Lower lobe of right lung (tissue), 2 donors: Measurements from ENCODE around the gene MAP3K5. TPM values are rescaled to one million over a fixed set of nuclear protein-coding genes. Genes with fewer than 3 reads are reported as not detected.

ENCODE experiments used
- ATAC-seq, 2 donors: fragments of 200-7000 bp; cut with Tn5 transposase; one replicate each; pipeline ENCODE4 v1.9.1; 2020 to 2022; ENCODE audit warnings: mild to moderate bottlenecking in 2 of 2, moderate library complexity in 2 of 2
- DNase-seq: peaks from one replicate; pipeline ENCODE4 v3.0.0-alpha.2; 2020
- H3K27ac ChIP-seq: fragments of 200-600 bp; one replicate; pipeline ENCODE4 v1.8.0; 2022
- H3K27me3 ChIP-seq: fragments of 200-600 bp; one replicate; pipeline ENCODE4 v1.8.0; 2022; ENCODE audit warnings: low read depth
- H3K36me3 ChIP-seq: fragments of 200-600 bp; one replicate; pipeline ENCODE4 v1.8.0; 2022; ENCODE audit warnings: mild to moderate bottlenecking
- H3K4me1 ChIP-seq: fragments of 200-600 bp; one replicate; pipeline ENCODE4 v1.8.0; 2022
- H3K4me3 ChIP-seq: fragments of 200-600 bp; one replicate; pipeline ENCODE4 v1.8.0; 2022; ENCODE audit warnings: mild to moderate bottlenecking
- H3K9me3 ChIP-seq: fragments of 200-600 bp; one replicate; pipeline ENCODE4 v1.8.0; 2022
- CTCF ChIP-seq: fragments of 200-600 bp; IDR thresholded peaks from one replicate; pipeline ENCODE4 v1.8.0; 2022; ENCODE audit warnings: antibody characterized with exemption, mild to moderate bottlenecking
- intact Hi-C: fragments of 100-400 bp; cut with DNase I; formaldehyde crosslinking; loops from one replicate; pipeline ENCODE4 v1.11.0; 2022
- total RNA-seq: library from RNA; stranded (reverse); fragmentation: NEBNext Ultra II Directional; extraction: Animal tissue kit (Norgen Biotek cat#: 25700); gene quantifications from one replicate; pipeline ENCODE4 v1.2.1, GENCODE V29; 2021
- donor health status: DM: no; HTN: yes; CAD: no; lungs with severe emphysema.

MAP3K5 gene
- total RNA-seq, 1 donor from 2014 or later: 32.0 TPM

- Histone ChIP-seq H3K9me3 (no peaks in the 10 kb centered on the region), H3K27ac (no peak overlapping the region), H3K4me3 (no peak overlapping the region), H3K4me1 (no peaks in the 10 kb centered on the region), H3K36me3 (no peaks in the 10 kb centered on the region), H3K27me3 (no peaks in the 10 kb centered on the region)
- no peak for TF ChIP-seq CTCF
- ATAC-seq (no peak), DNase-seq (no peak)
- intact Hi-C loops: no loop called here
These were observed 19.9 kb upstream of the MAP3K5 start for GRCh38 chr6:136812174-136812573.

- DNase-seq: no peak
- no peak for ATAC-seq
- H3K27me3 ChIP-seq: no peaks in the 10 kb centered on the region
- H3K4me1 ChIP-seq: no peaks in the 10 kb centered on the region
- no peak overlapping the region for H3K4me3 ChIP-seq
- no peaks in the 10 kb centered on the region for H3K36me3 ChIP-seq
- no peaks in the 10 kb centered on the region for H3K9me3 ChIP-seq
- no peak for TF ChIP-seq CTCF
- no peak overlapping the region for H3K27ac ChIP-seq
- intact Hi-C loops: no loop called here
These were observed 19.0 kb upstream of the MAP3K5 start for GRCh38 chr6:136811272-136811671.

DNA sequence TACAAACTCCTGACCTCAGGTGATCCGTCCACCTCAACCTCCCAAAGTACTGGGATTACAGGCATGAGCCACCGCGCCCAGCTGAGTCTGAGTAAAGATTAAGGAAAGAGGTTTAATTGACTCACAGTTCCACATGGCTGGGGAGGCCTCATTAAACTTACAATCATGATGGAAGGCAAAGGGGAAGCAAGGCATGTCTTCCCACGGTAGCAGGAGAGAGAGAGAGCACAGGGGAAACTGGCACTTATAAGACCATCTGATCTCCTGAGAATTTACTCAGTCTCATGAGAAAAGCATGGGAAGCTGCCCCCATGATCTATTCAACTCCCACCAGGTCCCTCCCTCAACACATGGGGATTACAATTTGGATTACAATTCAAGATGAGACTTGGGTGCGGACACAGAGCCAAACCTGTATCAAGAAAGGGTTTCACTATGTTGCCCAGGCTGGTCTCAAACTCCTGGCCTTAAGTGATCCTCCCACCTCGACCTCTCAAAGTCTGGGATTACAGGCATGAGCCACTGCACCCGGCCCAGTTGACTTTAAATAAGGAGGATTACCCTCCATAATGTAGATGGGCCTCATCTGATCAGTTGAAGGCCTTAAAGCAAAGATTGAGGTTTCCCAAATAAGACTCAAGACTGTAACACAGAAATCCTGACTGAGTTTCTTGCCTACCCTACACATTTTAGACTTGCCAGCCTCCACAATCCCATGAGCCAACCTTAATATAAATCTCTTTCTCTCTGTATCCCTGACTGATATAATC lies 17.0 kb upstream of the MAP3K5 start:
- H3K4me3 ChIP-seq: no peak overlapping the region
- TF ChIP-seq CTCF: no peak
- H3K9me3 ChIP-seq: no peaks in the 10 kb centered on the region
- H3K27ac ChIP-seq: no peak overlapping the region
- DNase-seq (no peak), ATAC-seq (no peak)
- no peaks in the 10 kb centered on the region for H3K27me3 ChIP-seq
- no peaks in the 10 kb centered on the region for H3K4me1 ChIP-seq
- H3K36me3 ChIP-seq: no peaks in the 10 kb centered on the region
- intact Hi-C loops: no loop called here

DNA sequence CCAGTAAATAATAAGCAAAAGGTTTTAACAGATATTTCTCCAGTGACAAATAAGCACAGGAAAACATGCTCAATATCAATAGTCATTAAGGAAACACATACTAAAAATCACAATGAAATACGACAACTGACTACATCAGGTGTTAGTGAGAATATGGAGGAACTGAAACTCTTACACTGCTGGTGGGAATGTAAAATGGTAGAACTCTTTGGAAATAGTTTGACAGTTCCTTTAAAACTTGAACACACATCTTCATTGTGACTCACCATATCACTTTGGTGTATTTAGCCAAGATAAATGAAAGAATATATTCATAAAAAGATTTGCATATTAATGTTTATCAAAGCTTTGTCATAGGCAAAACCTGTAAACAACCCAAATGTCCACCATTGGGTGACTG lies 11.3 kb upstream of the MAP3K5 start:
- TF ChIP-seq CTCF: no peak
- intact Hi-C loops: no loop called here
- Histone ChIP-seq H3K4me3 (no peak overlapping the region), H3K9me3 (no peaks in the 10 kb centered on the region), H3K27ac (no peak overlapping the region), H3K27me3 (no peaks in the 10 kb centered on the region), H3K36me3 (no peaks in the 10 kb centered on the region), H3K4me1 (no peaks in the 10 kb centered on the region)
- DNase-seq (no peak), ATAC-seq (no peak)

DNA sequence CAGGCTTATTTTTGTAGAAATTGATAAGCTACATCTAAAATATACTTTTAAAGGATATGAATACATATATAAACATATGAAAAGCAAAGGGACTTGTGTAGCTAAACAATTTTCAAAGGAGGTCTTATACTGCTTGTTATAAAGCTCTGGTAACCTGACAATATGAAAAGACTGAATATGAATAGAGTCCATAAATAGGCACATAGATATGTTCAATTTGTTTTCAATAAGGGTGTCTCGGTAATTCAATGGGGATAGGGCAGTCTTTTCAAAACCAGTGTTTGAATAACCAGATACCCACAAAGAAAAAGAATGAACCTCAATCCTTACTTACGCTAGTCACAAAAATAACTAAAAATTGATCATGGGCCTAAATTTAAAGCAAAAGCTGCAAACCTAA lies 9.3 kb upstream of the MAP3K5 start:
- H3K4me3 ChIP-seq: no peak overlapping the region
- intact Hi-C loops: no loop called here
- ATAC-seq (no peak), DNase-seq (no peak)
- H3K4me1 ChIP-seq: no peaks in the 10 kb centered on the region
- no peaks in the 10 kb centered on the region for H3K27me3 ChIP-seq
- TF ChIP-seq CTCF: no peak
- H3K9me3 ChIP-seq: no peaks in the 10 kb centered on the region
- H3K36me3 ChIP-seq: no peaks in the 10 kb centered on the region
- H3K27ac ChIP-seq: no peak overlapping the region
